Heart left ventricle (tissue), 16 donors: Measurements from ENCODE around the gene MXRA8. TPM values are rescaled to one million over a fixed set of nuclear protein-coding genes. Genes with fewer than 3 reads are reported as not detected.

Experiments
- ATAC-seq, 4 donors: fragments of 200-7000 bp; cut with Tn5 transposase; one replicate each; pipeline ENCODE4 v1.9.1; 2020 to 2022; ENCODE audit warnings: moderate library complexity in 4 of 4, mild to moderate bottlenecking in 3 of 4, moderate number of reproducible peaks in 1 of 4
- DNase-seq, 5 donors: peaks; one replicate each; pipeline ENCODE4 v3.0.0-alpha.2; 2020
- H3K27ac ChIP-seq, 12 donors: fragments of 200-600 bp; sonication (generic) in 4 of 12; one replicate each; pipeline versions ENCODE4 v1.5.0 to v1.8.0; 2016 to 2022; ENCODE audit warnings: mild to moderate bottlenecking in 2 of 12
- H3K27me3 ChIP-seq, 9 donors: fragments of 200-600 bp; sonication (generic) in 2 of 9; one replicate each; pipeline versions ENCODE4 v1.5.1 to v1.8.0; 2016 to 2022; ENCODE audit warnings: mild to moderate bottlenecking in 3 of 9
- H3K36me3 ChIP-seq, 9 donors: fragments of 200-600 bp; sonication (generic) in 2 of 9; one replicate each; pipeline versions ENCODE4 v1.5.0 to v1.8.0; 2018 to 2022; ENCODE audit warnings: mild to moderate bottlenecking in 2 of 9
- H3K4me1 ChIP-seq, 12 donors: fragments of 200-600 bp; sonication (generic) in 4 of 12; one replicate each; pipeline versions ENCODE4 v1.5.0 to v1.8.0; 2016 to 2022; ENCODE audit warnings: mild to moderate bottlenecking in 3 of 12
- H3K4me3 ChIP-seq, 12 donors: fragments of 200-600 bp; sonication (generic) in 4 of 12; one replicate each; pipeline versions ENCODE4 v1.5.0 to v1.8.0; 2017 to 2022; ENCODE audit warnings: mild to moderate bottlenecking in 9 of 12, moderate library complexity in 4 of 12
- H3K9me3 ChIP-seq, 12 donors: fragments of 200-600 bp; sonication (generic) in 4 of 12; one replicate each; pipeline versions ENCODE4 v1.5.0 to v1.8.0; 2016 to 2022; ENCODE audit warnings: mild to moderate bottlenecking in 1 of 12
- POLR2A ChIP-seq, 2 donors: fragments of 450-650 bp; IDR thresholded peaks; one replicate each; pipeline ENCODE4 v1.6.1; 2017; ENCODE audit warnings: antibody characterized with exemption in 2 of 2, mild to moderate bottlenecking in 2 of 2, moderate library complexity in 2 of 2
- WGBS, 4 donors: extraction: QIAGEN DNeasy Blood & Tissue Kit in 2 of 4; methylation state at CpG; one replicate each; pipeline versions ENCODE4 v1.1.5 to v1.1.7; 2013 to 2018; 5-methylcytosine and 5-hydroxymethylcytosine counted together
- intact Hi-C, 10 donors: fragments of 100-400 bp; cut with DNase I; formaldehyde crosslinking; loops; one replicate each; pipeline versions ENCODE4 v1.11.1 to v1.14.2; 2022
- polyA plus RNA-seq, 2 donors: library from polyadenylated mRNA; stranded (reverse); fragments of 200-250 nt; gene quantifications; one replicate each; pipeline ENCODE4 v1.2.3, GENCODE V29; 2013
- total RNA-seq, 9 donors: library from RNA; depleted of rRNA in 2 of 9; stranded (reverse); fragments of >200 nt in 2 of 9; fragmentation: NEBNext Ultra II Directional in 3 of 9; extraction: Animal tissue kit (Norgen Biotek cat#: 25700) in 3 of 9; gene quantifications; one replicate each; pipeline versions ENCODE4 v1.1.0 to v1.2.4, GENCODE V29; 2016 to 2023
- TF ChIP-seq, protein P1 (sequence below), 12 donors: fragments of 200-600 bp; sonication (generic) in 4 of 12; IDR thresholded peaks; one replicate each; pipeline versions ENCODE4 v1.5.0 to v1.8.0; 2018 to 2022; ENCODE audit warnings: antibody characterized with exemption in 12 of 12, mild to moderate bottlenecking in 5 of 12
- donor health status: ischemic (EF 13 %, LVEDD 7.1; RV severe dilation, severe dysfunction).
- donor health status: healthy with polysubstance abuse.
- donor health status: DM: no; HTN: yes; CAD: no.
- donor health status: DM: no; HTN: no; CAD: no.
- donor health status: ischemic (EF 25% LVEDD 6.9; RV normal size, moderate dysfunction).
- donor health status: ischemic (EF 25% LVEDD 5.7; RV mildly dilated, moderate dysfunction).
- donor health status: healthy.
- donor health status: DM: yes; HTN: yes; CAD: no.
- donor health status: ischemic (EF 35%, LVEDD 5.7; RV mildly dilated, moderate dysfunction).
- donor health status: nonischemic (EF 11% LVEDD 7.7; RV severe dilation, severe dysfunction).
- donor health status: DM: yes; HTN: yes; CAD: no.
- donor health status: PGD.
- donor health status: ischemic (EF 29% LVEDD 5.4; RV normal size, mild dysfunction).
- donor health status: nonischemic (EF 23%, LVEDD 6.1; RV moderate dilation, normal function).

MXRA8 gene
- total and polyA plus RNA-seq, 11 donors = 10.5 to 49.3 (median 19.5) TPM

DNA sequence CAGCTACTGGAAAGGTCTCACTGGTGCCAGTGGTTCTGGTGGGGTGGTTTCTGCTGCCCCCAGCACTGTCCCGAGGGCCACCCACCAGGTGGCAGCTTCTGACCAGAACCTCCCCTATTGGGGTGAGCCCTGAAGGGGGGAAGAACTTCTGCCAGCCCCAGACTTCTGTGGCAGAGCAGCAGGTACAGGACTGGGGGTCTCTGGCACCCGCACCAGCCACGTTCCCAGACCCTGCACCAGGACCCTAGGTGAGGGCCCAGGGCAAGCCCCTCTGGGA, 48.3 kb downstream of the MXRA8 start:
- TF ChIP-seq POLR2A (IDR thresholded peaks at IDR 0.05) = no peak
- TF ChIP-seq, protein P1, sequence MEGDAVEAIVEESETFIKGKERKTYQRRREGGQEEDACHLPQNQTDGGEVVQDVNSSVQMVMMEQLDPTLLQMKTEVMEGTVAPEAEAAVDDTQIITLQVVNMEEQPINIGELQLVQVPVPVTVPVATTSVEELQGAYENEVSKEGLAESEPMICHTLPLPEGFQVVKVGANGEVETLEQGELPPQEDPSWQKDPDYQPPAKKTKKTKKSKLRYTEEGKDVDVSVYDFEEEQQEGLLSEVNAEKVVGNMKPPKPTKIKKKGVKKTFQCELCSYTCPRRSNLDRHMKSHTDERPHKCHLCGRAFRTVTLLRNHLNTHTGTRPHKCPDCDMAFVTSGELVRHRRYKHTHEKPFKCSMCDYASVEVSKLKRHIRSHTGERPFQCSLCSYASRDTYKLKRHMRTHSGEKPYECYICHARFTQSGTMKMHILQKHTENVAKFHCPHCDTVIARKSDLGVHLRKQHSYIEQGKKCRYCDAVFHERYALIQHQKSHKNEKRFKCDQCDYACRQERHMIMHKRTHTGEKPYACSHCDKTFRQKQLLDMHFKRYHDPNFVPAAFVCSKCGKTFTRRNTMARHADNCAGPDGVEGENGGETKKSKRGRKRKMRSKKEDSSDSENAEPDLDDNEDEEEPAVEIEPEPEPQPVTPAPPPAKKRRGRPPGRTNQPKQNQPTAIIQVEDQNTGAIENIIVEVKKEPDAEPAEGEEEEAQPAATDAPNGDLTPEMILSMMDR (IDR thresholded peaks at IDR 0.05) = no peak
- H3K4me3 ChIP-seq = peak overlapping the region in 1 of 12 donors; percentile 91
- no peak for ATAC-seq
- intact Hi-C loops = no loop called here
- WGBS, 4 donors = 86 to 100% (median 89%) methylated on average over 2 to 3 of the region's 3 CpGs
- H3K36me3 ChIP-seq = peaks cover 0 to 54% (median 45%) of the 10 kb centered on the region in 9 donors
- H3K27ac ChIP-seq = peak overlapping the region in 3 of 12 donors; percentile 93 to 100 (median 96)
- peaks cover 17 to 41% (median 33%) of the 10 kb centered on the region in 12 donors for H3K4me1 ChIP-seq
- H3K27me3 ChIP-seq = no peaks in the 10 kb centered on the region
- DNase-seq = no peak
- no peaks in the 10 kb centered on the region for H3K9me3 ChIP-seq

DNA sequence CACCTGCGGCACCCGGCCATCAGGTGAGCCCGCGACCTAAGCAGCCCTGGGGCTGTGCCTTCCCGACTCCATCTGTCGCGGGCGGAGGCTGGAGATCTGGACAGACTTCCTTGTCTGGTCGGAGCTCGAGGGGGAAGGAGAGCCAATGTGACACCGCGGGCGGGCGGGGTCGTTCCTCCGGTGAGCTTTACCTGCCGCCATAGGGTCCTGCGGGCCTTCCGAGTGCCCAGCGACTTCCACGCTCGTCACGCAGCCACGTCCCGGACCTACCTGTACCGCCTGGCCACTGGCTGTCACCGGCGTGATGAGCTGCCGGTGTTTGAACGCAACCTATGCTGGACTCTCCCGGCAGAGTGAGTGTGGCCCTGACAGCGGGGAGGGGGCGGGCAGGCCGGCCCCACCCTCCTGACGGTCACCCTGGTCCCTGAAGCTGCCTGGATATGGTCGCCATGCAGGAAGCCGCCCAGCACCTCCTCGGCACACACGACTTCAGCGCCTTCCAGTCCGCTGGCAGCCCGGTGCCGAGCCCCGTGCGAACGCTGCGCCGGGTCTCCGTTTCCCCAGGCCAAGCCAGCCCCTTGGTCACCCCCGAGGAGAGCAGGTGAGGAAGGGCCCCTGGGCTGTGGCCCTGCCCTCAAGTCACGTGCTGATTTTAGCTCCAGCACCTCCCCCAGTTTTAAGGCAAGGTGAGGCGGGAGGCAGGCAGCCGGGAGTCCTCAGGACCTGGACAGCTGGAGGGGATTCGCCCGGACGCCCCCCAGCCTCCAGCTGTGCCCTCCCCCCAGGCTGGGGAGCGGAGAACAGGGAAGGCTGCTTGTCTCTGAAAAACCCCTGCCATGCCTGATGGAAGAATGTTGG, 48.9 kb downstream of the MXRA8 start:
- no peak for ATAC-seq

DNA sequence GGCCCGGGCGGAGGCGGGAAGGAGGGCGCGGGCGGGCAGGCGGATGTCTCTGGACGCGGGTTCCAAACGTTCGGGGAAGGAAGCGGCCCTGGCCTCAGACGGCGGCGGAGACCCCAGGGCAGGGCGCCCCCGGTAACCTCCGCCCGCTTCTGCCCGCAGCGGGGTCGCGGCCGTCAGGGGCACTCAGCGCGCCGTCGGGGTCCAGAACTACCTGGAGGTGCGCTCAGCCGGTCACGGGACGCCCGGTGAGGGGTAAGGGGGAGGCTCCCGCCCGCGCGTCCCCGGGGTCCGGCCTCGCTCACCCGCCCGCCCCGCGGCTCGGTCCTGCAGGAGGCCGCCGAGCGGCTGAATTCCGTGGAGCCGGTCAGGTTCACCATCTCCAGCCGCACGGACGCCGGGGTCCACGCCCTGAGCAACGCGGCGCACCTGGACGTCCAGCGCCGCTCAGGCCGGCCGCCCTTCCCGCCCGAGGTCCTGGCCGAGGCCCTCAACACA, 49.6 kb downstream of the MXRA8 start:
- Histone ChIP-seq H3K27me3 (no peaks in the 10 kb centered on the region), H3K4me1 (peaks cover 18 to 53% (median 45%) of the 10 kb centered on the region in 12 donors), H3K36me3 (peaks cover 0 to 42% (median 34%) of the 10 kb centered on the region in 9 donors), H3K9me3 (no peaks in the 10 kb centered on the region), H3K27ac (peak overlapping the region; percentile 71 to 100 (median 96)), H3K4me3 (peak overlapping the region; percentile 58 to 95 (median 90))
- intact Hi-C loops = loop anchor here in 1 of 10 donors (2.0 kb wide), 1 partner anchor 40 kb away; the partner anchor contains the start of gene DVL1
- no peak for TF ChIP-seq POLR2A (IDR thresholded peaks at IDR 0.05)
- TF ChIP-seq, protein P1 (IDR thresholded peaks at IDR 0.05) = no peak
- DNase-seq = no peak
- ATAC-seq = peak in 2 of 4 donors; percentile 0 to 1
- 0 to 1% (median 0%) methylated on average over 22 to 66 of the region's 66 CpGs; no CpG with 5 or more reads in 1 of the 4 donors for WGBS, 4 donors

More for the DNA sequence above, 48.9 kb downstream of the MXRA8 start:
- Histone ChIP-seq H3K36me3 (peaks cover 0 to 49% (median 41%) of the 10 kb centered on the region in 9 donors), H3K4me1 (peaks cover 18 to 47% (median 38%) of the 10 kb centered on the region in 12 donors), H3K4me3 (peak overlapping the region; percentile 58 to 95 (median 90)), H3K9me3 (no peaks in the 10 kb centered on the region), H3K27ac (peak overlapping the region in 11 of 12 donors; percentile 71 to 100 (median 96)), H3K27me3 (no peaks in the 10 kb centered on the region)
- no peak for DNase-seq
- intact Hi-C loops = loop anchor here in 1 of 10 donors (2.0 kb wide), 1 partner anchor 39 kb away; the partner anchor contains the start of gene DVL1
- WGBS, 4 donors = 26 to 56% (median 42%) methylated on average over 24 to 57 of the region's 57 CpGs
- TF ChIP-seq, protein P1 (IDR thresholded peaks at IDR 0.05) = no peak
- TF ChIP-seq POLR2A (IDR thresholded peaks at IDR 0.05) = no peak
